WTC11 (cell line): Measurements from ENCODE around the gene NFIX.

ENCODE experiments used
- ATF6 ChIP-seq: sonication (generic); formaldehyde crosslinking; IDR thresholded peaks from 2 replicates; pipeline ENCODE4 v1.8.1; 2023; ENCODE audit warnings: mild to moderate bottlenecking, missing genetic modification reagents
- CTCF ChIP-seq: fragments of 200-600 bp; IDR thresholded peaks from 2 replicates; pipeline ENCODE4 v1.8.0; 2022; ENCODE audit warnings: antibody characterized with exemption
- E2F1 ChIP-seq: sonication (generic); formaldehyde crosslinking; IDR thresholded peaks from 2 replicates; pipeline ENCODE4 v1.8.0; 2022; ENCODE audit warnings: mild to moderate bottlenecking, missing genetic modification reagents
- E2F4 ChIP-seq: sonication (generic); formaldehyde crosslinking; IDR thresholded peaks from 2 replicates; pipeline ENCODE4 v1.8.1; 2022; ENCODE audit warnings: low read depth, mild to moderate bottlenecking, moderate library complexity, missing genetic modification reagents, borderline replicate concordance
- ESRRA ChIP-seq: sonication (generic); formaldehyde crosslinking; IDR thresholded peaks from 2 replicates; pipeline ENCODE4 v1.8.1; 2022; ENCODE audit warnings: mild to moderate bottlenecking, missing genetic modification reagents, borderline replicate concordance
- ETV6 ChIP-seq: sonication (generic); formaldehyde crosslinking; IDR thresholded peaks from 2 replicates; pipeline ENCODE4 v1.8.1; 2022; ENCODE audit warnings: mild to moderate bottlenecking, missing genetic modification reagents
- FOXP4 ChIP-seq: sonication (generic); formaldehyde crosslinking; IDR thresholded peaks from 2 replicates; pipeline ENCODE4 v1.8.0; 2022; ENCODE audit warnings: mild to moderate bottlenecking, missing genetic modification reagents
- NR3C1 ChIP-seq: sonication (generic); formaldehyde crosslinking; conservative IDR thresholded peaks from 2 replicates; pipeline ENCODE4 v1.8.1; 2023; ENCODE audit warnings: low read depth, mild to moderate bottlenecking, missing genetic modification reagents
- SMAD3 ChIP-seq: sonication (generic); formaldehyde crosslinking; IDR thresholded peaks from 2 replicates; pipeline ENCODE4 v1.8.0; 2022; ENCODE audit warnings: missing genetic modification reagents, mild to moderate bottlenecking, borderline replicate concordance
- TCF7 ChIP-seq: sonication (generic); formaldehyde crosslinking; IDR thresholded peaks from 2 replicates; pipeline ENCODE4 v1.8.0; 2022; ENCODE audit warnings: mild to moderate bottlenecking, low read depth, missing genetic modification reagents, moderate library complexity
- ZNF138 ChIP-seq: sonication (generic); formaldehyde crosslinking; conservative IDR thresholded peaks from 2 replicates; pipeline ENCODE4 v1.8.1; 2022; ENCODE audit warnings: mild to moderate bottlenecking, moderate library complexity, missing genetic modification reagents
- ZNF219 ChIP-seq: sonication (generic); formaldehyde crosslinking; IDR thresholded peaks from 2 replicates; pipeline ENCODE4 v1.8.0; 2023; ENCODE audit warnings: missing genetic modification reagents, mild to moderate bottlenecking, borderline replicate concordance
- ZNF671 ChIP-seq: fragments of 250-450 bp; sonication (Bioruptor Pico); IDR thresholded peaks from 2 replicates; pipeline ENCODE4 v1.8.0; 2021; ENCODE audit warnings: mild to moderate bottlenecking

GRCh38 chr19:13023656-13024055 is 28.4 kb downstream of the NFIX start:
- TF ChIP-seq ZNF671 (CRISPR knock-in tag): no peak
- TF ChIP-seq CTCF: no peak
- no peak for TF ChIP-seq E2F1 (CRISPR knock-in tag)
- TF ChIP-seq ATF6 (CRISPR knock-in tag): no peak
- TF ChIP-seq ZNF219 (CRISPR knock-in tag): no peak
- TF ChIP-seq ESRRA (CRISPR knock-in tag): no peak
- no peak for TF ChIP-seq NR3C1 (CRISPR knock-in tag)
- no peak for TF ChIP-seq ETV6 (CRISPR knock-in tag)
- no peak for TF ChIP-seq TCF7 (CRISPR knock-in tag)
- no peak for TF ChIP-seq SMAD3
- TF ChIP-seq FOXP4: no peak
- no peak for TF ChIP-seq E2F4 (CRISPR knock-in tag)
- no peak for TF ChIP-seq ZNF138 (CRISPR knock-in tag)
